ENCODE results near the gene HMGXB4. TPM values are rescaled to one million over a fixed set of nuclear protein-coding genes. Genes with fewer than 3 reads are reported as not detected.

Gene HMGXB4
- total RNA-seq, 3 donors from 2014 or later (not counting 1 experiment from before 2014, with no cell fraction given) = 40.4 to 46.1 (median 40.7) TPM

GRCh38 chr22:35332278-35332677 is 75.0 kb downstream of the HMGXB4 start:
- H3K4me1 Mint-ChIP-seq = peaks cover 6 to 12% of the 10 kb centered on the region in 2 donors
- H3K36me3 ChIP-seq (ENCODE audit: control insufficient read depth, insufficient read depth, low read length) = peaks cover 57% of the 10 kb centered on the region

GRCh38 chr22:35333220-35333619 is 75.9 kb downstream of the HMGXB4 start:
- H3K4me3 ChIP-seq (ENCODE audit: low read length) = no peak overlapping the region
- WGBS (ENCODE audit: insufficient coverage) = 85% methylated on average over 7 of the region's 7 CpGs
- ATAC-seq = no peak
- peaks cover 25% of the 10 kb centered on the region for H3K4me1 ChIP-seq (ENCODE audit: control insufficient read depth, insufficient read depth, low read length)
- H3K9me3 Mint-ChIP-seq = no peaks in the 10 kb centered on the region
- peaks cover 6 to 16% of the 10 kb centered on the region in 2 donors for H3K4me1 Mint-ChIP-seq
- TF ChIP-seq CTCF (IDR thresholded peaks at IDR 0.05) = no peak
- H3K27ac Mint-ChIP-seq = no peak overlapping the region
- no peaks in the 10 kb centered on the region for H3K27me3 Mint-ChIP-seq (ENCODE audit: low read depth in 2 of 2)
- peaks cover 52% of the 10 kb centered on the region for H3K36me3 ChIP-seq (ENCODE audit: control insufficient read depth, insufficient read depth, low read length)
- intact Hi-C loops (cut with micrococcal nuclease) = no loop called here
- no peaks in the 10 kb centered on the region for H3K27me3 ChIP-seq (ENCODE audit: control insufficient read depth, insufficient read depth, low read length)
- H3K36me3 Mint-ChIP-seq = no peaks in the 10 kb centered on the region
- H3K4me3 Mint-ChIP-seq = no peak overlapping the region
- no peak overlapping the region for H3K27ac ChIP-seq (ENCODE audit: low read length)
- H3K9me3 ChIP-seq (ENCODE audit: control insufficient read depth, insufficient read depth, low read length) = no peaks in the 10 kb centered on the region
- no peak for DNase-seq

More at GRCh38 chr22:35332278-35332677, 75.0 kb downstream of the HMGXB4 start:
- no peak for TF ChIP-seq CTCF (IDR thresholded peaks at IDR 0.05)
- Mint-ChIP-seq H3K27me3 (ENCODE audit: low read depth in 2 of 2) (no peaks in the 10 kb centered on the region), H3K9me3 (no peaks in the 10 kb centered on the region), H3K27ac (no peak overlapping the region), H3K4me3 (no peak overlapping the region), H3K36me3 (no peaks in the 10 kb centered on the region)
- Histone ChIP-seq H3K4me3 (ENCODE audit: low read length) (no peak overlapping the region), H3K27ac (ENCODE audit: low read length) (no peak overlapping the region), H3K27me3 (ENCODE audit: control insufficient read depth, insufficient read depth, low read length) (no peaks in the 10 kb centered on the region), H3K4me1 (ENCODE audit: control insufficient read depth, insufficient read depth, low read length) (peaks cover 28% of the 10 kb centered on the region), H3K9me3 (ENCODE audit: control insufficient read depth, insufficient read depth, low read length) (no peaks in the 10 kb centered on the region)
- intact Hi-C loops (cut with micrococcal nuclease) = no loop called here
- WGBS (ENCODE audit: insufficient coverage) = 87% methylated on average over 6 of the region's 6 CpGs
- DNase-seq (no peak), ATAC-seq (no peak)

- no peak overlapping the region for H3K4me3 Mint-ChIP-seq
- no peak overlapping the region for H3K27ac ChIP-seq (ENCODE audit: low read length)
- no peak overlapping the region for H3K27ac Mint-ChIP-seq
- H3K36me3 ChIP-seq (ENCODE audit: control insufficient read depth, insufficient read depth, low read length) = peaks cover 52% of the 10 kb centered on the region
- no peak overlapping the region for H3K4me3 ChIP-seq (ENCODE audit: low read length)
- ATAC-seq (no peak), DNase-seq (no peak)
- no peaks in the 10 kb centered on the region for H3K27me3 Mint-ChIP-seq (ENCODE audit: low read depth in 2 of 2)
- peaks cover 6 to 16% of the 10 kb centered on the region in 2 donors for H3K4me1 Mint-ChIP-seq
- H3K4me1 ChIP-seq (ENCODE audit: control insufficient read depth, insufficient read depth, low read length) = peaks cover 17% of the 10 kb centered on the region
- no peaks in the 10 kb centered on the region for H3K27me3 ChIP-seq (ENCODE audit: control insufficient read depth, insufficient read depth, low read length)
- no peaks in the 10 kb centered on the region for H3K9me3 ChIP-seq (ENCODE audit: control insufficient read depth, insufficient read depth, low read length)
- TF ChIP-seq CTCF (IDR thresholded peaks at IDR 0.05) = no peak
- no peaks in the 10 kb centered on the region for H3K36me3 Mint-ChIP-seq
- intact Hi-C loops (cut with micrococcal nuclease) = no loop called here
- WGBS (ENCODE audit: insufficient coverage) = 22% methylated on average over 9 of the region's 9 CpGs
- no peaks in the 10 kb centered on the region for H3K9me3 Mint-ChIP-seq
Measured at GRCh38 chr22:35334004-35334403, 76.7 kb downstream of the HMGXB4 start.

GRCh38 chr22:35335468-35335867 is 78.2 kb downstream of the HMGXB4 start:
- 91% methylated on average over 7 of the region's 7 CpGs for WGBS (ENCODE audit: insufficient coverage)
- ATAC-seq = no peak
- Mint-ChIP-seq H3K9me3 (no peaks in the 10 kb centered on the region), H3K4me3 (no peak overlapping the region), H3K4me1 (peaks cover 0 to 10% of the 10 kb centered on the region in 2 donors), H3K27ac (no peak overlapping the region), H3K36me3 (no peaks in the 10 kb centered on the region), H3K27me3 (ENCODE audit: low read depth in 2 of 2) (no peaks in the 10 kb centered on the region)
- Histone ChIP-seq H3K4me1 (ENCODE audit: control insufficient read depth, insufficient read depth, low read length) (peaks cover 2% of the 10 kb centered on the region), H3K9me3 (ENCODE audit: control insufficient read depth, insufficient read depth, low read length) (no peaks in the 10 kb centered on the region), H3K27ac (ENCODE audit: low read length) (no peak overlapping the region), H3K36me3 (ENCODE audit: control insufficient read depth, insufficient read depth, low read length) (peaks cover 48% of the 10 kb centered on the region), H3K4me3 (ENCODE audit: low read length) (no peak overlapping the region), H3K27me3 (ENCODE audit: control insufficient read depth, insufficient read depth, low read length) (no peaks in the 10 kb centered on the region)
- TF ChIP-seq CTCF (IDR thresholded peaks at IDR 0.05) = no peak
- intact Hi-C loops (cut with micrococcal nuclease) = no loop called here
- DNase-seq = no peak
